WTC11 (cell line): ENCODE results near the gene AGPAT3. TPM values are rescaled to one million over a fixed set of nuclear protein-coding genes. Genes with fewer than 3 reads are reported as not detected.

Source experiments
- ATAC-seq: fragments of 200-7000 bp; cut with Tn5 transposase; 2 replicates; pipeline ENCODE4 v1.10.0; 2021; ENCODE audit warnings: mild to moderate bottlenecking, moderate library complexity
- CTCF ChIA-PET: fragments of 300-600 bp; sonication (Branson Sonifier 250); formaldehyde crosslinking; loops from one replicate; lab custom pipeline; 2021; ENCODE audit warnings: antibody characterized with exemption; lab: Charles Lee
- POLR2A ChIA-PET: fragments of 350-600 bp; sonication (Branson Sonifier 250); formaldehyde crosslinking; loops from one replicate; lab custom pipeline; 2021; ENCODE audit warnings: antibody characterized with exemption; lab: Charles Lee
- DNase-seq: peaks from one replicate; pipeline ENCODE4 v3.0.0; 2021; ENCODE audit warnings: low spot score
- H3K27ac Mint-ChIP-seq: 2 replicates; pipeline ENCODE4 v1.8.0; 2021; ENCODE audit warnings: mixed read lengths
- H3K27me3 Mint-ChIP-seq: 2 replicates; pipeline ENCODE4 v1.8.0; 2021; ENCODE audit warnings: low read depth, mild to moderate bottlenecking, moderate library complexity, mixed read lengths
- H3K36me3 Mint-ChIP-seq: 2 replicates; pipeline ENCODE4 v1.8.0; 2021; ENCODE audit warnings: mixed read lengths
- H3K4me1 Mint-ChIP-seq: 2 replicates; pipeline ENCODE4 v1.8.0; 2022; ENCODE audit warnings: mixed read lengths
- H3K4me3 Mint-ChIP-seq: 2 replicates; pipeline ENCODE4 v1.8.0; 2021; ENCODE audit warnings: mild to moderate bottlenecking, moderate library complexity, mixed read lengths
- H3K9me3 Mint-ChIP-seq: 2 replicates; pipeline ENCODE4 v1.8.0; 2021; ENCODE audit warnings: mixed read lengths
- AFF4 ChIP-seq: sonication (generic); formaldehyde crosslinking; IDR thresholded peaks from 2 replicates; pipeline ENCODE4 v1.8.1; 2023; ENCODE audit warnings: mild to moderate bottlenecking, missing genetic modification reagents, borderline replicate concordance
- CREB1 ChIP-seq: sonication (generic); formaldehyde crosslinking; IDR thresholded peaks from 2 replicates; pipeline ENCODE4 v1.8.0; 2023; ENCODE audit warnings: mild to moderate bottlenecking, missing genetic modification reagents
- JUN ChIP-seq: sonication (generic); formaldehyde crosslinking; IDR thresholded peaks from 2 replicates; pipeline ENCODE4 v1.8.0; 2023; ENCODE audit warnings: mild to moderate bottlenecking, missing genetic modification reagents
- KAT7 ChIP-seq: sonication (generic); formaldehyde crosslinking; IDR thresholded peaks from 2 replicates; pipeline ENCODE4 v1.8.1; 2023; ENCODE audit warnings: missing genetic modification reagents, mild to moderate bottlenecking, borderline replicate concordance
- NFATC4 ChIP-seq: fragments of 250-450 bp; sonication (Bioruptor Pico); IDR thresholded peaks from 2 replicates; pipeline ENCODE4 v1.9.0; 2021; ENCODE audit warnings: mild to moderate bottlenecking
- NFE2L1 ChIP-seq: sonication (generic); formaldehyde crosslinking; IDR thresholded peaks from 2 replicates; pipeline ENCODE4 v1.8.1; 2023; ENCODE audit warnings: missing genetic modification reagents
- NR2C2 ChIP-seq: sonication (generic); formaldehyde crosslinking; IDR thresholded peaks from 2 replicates; pipeline ENCODE4 v1.8.0; 2022; ENCODE audit warnings: mild to moderate bottlenecking, missing genetic modification reagents
- TCF7 ChIP-seq: sonication (generic); formaldehyde crosslinking; IDR thresholded peaks from 2 replicates; pipeline ENCODE4 v1.8.0; 2022; ENCODE audit warnings: mild to moderate bottlenecking, low read depth, missing genetic modification reagents, moderate library complexity
- TEAD1 ChIP-seq: sonication (generic); formaldehyde crosslinking; IDR thresholded peaks from 2 replicates; pipeline ENCODE4 v1.8.0; 2022; ENCODE audit warnings: mild to moderate bottlenecking, missing genetic modification reagents
- ZNF138 ChIP-seq: sonication (generic); formaldehyde crosslinking; conservative IDR thresholded peaks from 2 replicates; pipeline ENCODE4 v1.8.1; 2022; ENCODE audit warnings: mild to moderate bottlenecking, moderate library complexity, missing genetic modification reagents
- ZNF263 ChIP-seq: sonication (generic); formaldehyde crosslinking; IDR thresholded peaks from 2 replicates; pipeline ENCODE4 v1.8.1; 2022; ENCODE audit warnings: low read depth, mild to moderate bottlenecking, moderate library complexity, missing genetic modification reagents
- total RNA-seq: library from RNA; stranded (reverse); gene quantifications from 3 replicates; pipeline ENCODE4 v1.2.3, GENCODE V29; 2021
- TF ChIP-seq, protein P1 (sequence below): sonication (generic); formaldehyde crosslinking; IDR thresholded peaks from 2 replicates; pipeline ENCODE4 v1.8.1; 2023; ENCODE audit warnings: mild to moderate bottlenecking, missing genetic modification reagents
- TF ChIP-seq, protein P2 (sequence below): sonication (generic); formaldehyde crosslinking; conservative IDR thresholded peaks from 2 replicates; pipeline ENCODE4 v1.8.1; 2022; ENCODE audit warnings: mild to moderate bottlenecking, missing genetic modification reagents
- TF ChIP-seq, protein P3 (sequence below): sonication (generic); formaldehyde crosslinking; IDR thresholded peaks from 2 replicates; pipeline ENCODE4 v1.8.1; 2022; ENCODE audit warnings: low read depth, missing genetic modification reagents, borderline replicate concordance

Gene AGPAT3
- total RNA-seq, 1 experiment from 2014 or later = 5.6 TPM

GRCh38 chr21:43981151-43981870, 116.3 kb downstream of the AGPAT3 start:
- CTCF ChIA-PET = interaction anchor here (0.9 to 1.4 kb wide), 4 partner anchors 40 to 252 kb away, joined by 3 to 5 read pairs (median 3); no protein-coding TSS in a partner anchor
- POLR2A ChIA-PET = no interaction called here
- Mint-ChIP-seq H3K4me1 (peaks cover 20% of the 10 kb centered on the region), H3K27ac (peak overlapping the region; percentile 14), H3K9me3 (no peaks in the 10 kb centered on the region), H3K4me3 (no peak overlapping the region; the same call in 1 of the 2 replicates), H3K27me3 (no peaks in the 10 kb centered on the region), H3K36me3 (no peaks in the 10 kb centered on the region)
- no peak for TF ChIP-seq NR2C2 (CRISPR knock-in tag)
- no peak for DNase-seq
- no peak for ATAC-seq

- ATAC-seq = peak; percentile 34
- no peak for DNase-seq
Observed at GRCh38 chr21:43981871-43982210, 116.8 kb downstream of the AGPAT3 start.

GRCh38 chr21:43982489-43983078, 117.6 kb downstream of the AGPAT3 start:
- H3K27me3 Mint-ChIP-seq = no peaks in the 10 kb centered on the region
- no peaks in the 10 kb centered on the region for H3K9me3 Mint-ChIP-seq
- POLR2A ChIA-PET = interaction anchor here (1.0 kb wide), 1 partner anchor 30 kb away, joined by 3 read pairs; the partner anchor contains the start of gene TRAPPC10
- H3K27ac Mint-ChIP-seq = no peak overlapping the region
- TF ChIP-seq, protein P1, sequence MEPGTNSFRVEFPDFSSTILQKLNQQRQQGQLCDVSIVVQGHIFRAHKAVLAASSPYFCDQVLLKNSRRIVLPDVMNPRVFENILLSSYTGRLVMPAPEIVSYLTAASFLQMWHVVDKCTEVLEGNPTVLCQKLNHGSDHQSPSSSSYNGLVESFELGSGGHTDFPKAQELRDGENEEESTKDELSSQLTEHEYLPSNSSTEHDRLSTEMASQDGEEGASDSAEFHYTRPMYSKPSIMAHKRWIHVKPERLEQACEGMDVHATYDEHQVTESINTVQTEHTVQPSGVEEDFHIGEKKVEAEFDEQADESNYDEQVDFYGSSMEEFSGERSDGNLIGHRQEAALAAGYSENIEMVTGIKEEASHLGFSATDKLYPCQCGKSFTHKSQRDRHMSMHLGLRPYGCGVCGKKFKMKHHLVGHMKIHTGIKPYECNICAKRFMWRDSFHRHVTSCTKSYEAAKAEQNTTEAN (CRISPR knock-in tag) = no peak
- TF ChIP-seq, protein P2, sequence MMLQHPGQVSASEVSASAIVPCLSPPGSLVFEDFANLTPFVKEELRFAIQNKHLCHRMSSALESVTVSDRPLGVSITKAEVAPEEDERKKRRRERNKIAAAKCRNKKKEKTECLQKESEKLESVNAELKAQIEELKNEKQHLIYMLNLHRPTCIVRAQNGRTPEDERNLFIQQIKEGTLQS (CRISPR knock-in tag) = no peak
- TF ChIP-seq NFE2L1 (CRISPR knock-in tag) (no peak), KAT7 (CRISPR knock-in tag) (no peak), JUN (CRISPR knock-in tag) (no peak), ZNF263 (CRISPR knock-in tag) (no peak), AFF4 (no peak), TCF7 (CRISPR knock-in tag) (no peak)
- TF ChIP-seq, protein P3, sequence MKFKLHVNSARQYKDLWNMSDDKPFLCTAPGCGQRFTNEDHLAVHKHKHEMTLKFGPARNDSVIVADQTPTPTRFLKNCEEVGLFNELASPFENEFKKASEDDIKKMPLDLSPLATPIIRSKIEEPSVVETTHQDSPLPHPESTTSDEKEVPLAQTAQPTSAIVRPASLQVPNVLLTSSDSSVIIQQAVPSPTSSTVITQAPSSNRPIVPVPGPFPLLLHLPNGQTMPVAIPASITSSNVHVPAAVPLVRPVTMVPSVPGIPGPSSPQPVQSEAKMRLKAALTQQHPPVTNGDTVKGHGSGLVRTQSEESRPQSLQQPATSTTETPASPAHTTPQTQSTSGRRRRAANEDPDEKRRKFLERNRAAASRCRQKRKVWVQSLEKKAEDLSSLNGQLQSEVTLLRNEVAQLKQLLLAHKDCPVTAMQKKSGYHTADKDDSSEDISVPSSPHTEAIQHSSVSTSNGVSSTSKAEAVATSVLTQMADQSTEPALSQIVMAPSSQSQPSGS (CRISPR knock-in tag) = no peak
- no peak overlapping the region for H3K4me3 Mint-ChIP-seq
- no peak for ATAC-seq
- peaks cover 22% of the 10 kb centered on the region for H3K4me1 Mint-ChIP-seq
- no peaks in the 10 kb centered on the region for H3K36me3 Mint-ChIP-seq
- DNase-seq = no peak
- CTCF ChIA-PET = interaction anchor here (1.4 kb wide), 1 partner anchor 41 kb away, joined by 3 read pairs; no protein-coding TSS in a partner anchor

More at GRCh38 chr21:43981871-43982210, 116.8 kb downstream of the AGPAT3 start:
- no peak overlapping the region; the same call in 1 of the 2 replicates for H3K27ac Mint-ChIP-seq
- ChIA-PET CTCF (interaction anchor here (0.9 to 1.4 kb wide), 4 partner anchors 40 to 253 kb away, joined by 3 to 5 read pairs (median 3); no protein-coding TSS in a partner anchor), POLR2A (no interaction called here)
- no peaks in the 10 kb centered on the region for H3K9me3 Mint-ChIP-seq
- no peaks in the 10 kb centered on the region for H3K36me3 Mint-ChIP-seq
- H3K4me3 Mint-ChIP-seq = no peak overlapping the region; the same call in 1 of the 2 replicates
- H3K4me1 Mint-ChIP-seq = peaks cover 22% of the 10 kb centered on the region
- TF ChIP-seq NFATC4 (CRISPR knock-in tag) (no peak), TEAD1 (no peak), CREB1 (CRISPR knock-in tag) (no peak), ZNF138 (no peak)
- no peaks in the 10 kb centered on the region for H3K27me3 Mint-ChIP-seq
